GM21786 (cell line): ENCODE measurements around the gene ATPAF2.

Experiments
- ATAC-seq: cut with Tn5 transposase; IDR thresholded peaks from one replicate; pipeline ENCODE4 v1.9.1; 2021; ENCODE audit not compliant: unreplicated experiment

The ATPAF2 gene

DNA sequence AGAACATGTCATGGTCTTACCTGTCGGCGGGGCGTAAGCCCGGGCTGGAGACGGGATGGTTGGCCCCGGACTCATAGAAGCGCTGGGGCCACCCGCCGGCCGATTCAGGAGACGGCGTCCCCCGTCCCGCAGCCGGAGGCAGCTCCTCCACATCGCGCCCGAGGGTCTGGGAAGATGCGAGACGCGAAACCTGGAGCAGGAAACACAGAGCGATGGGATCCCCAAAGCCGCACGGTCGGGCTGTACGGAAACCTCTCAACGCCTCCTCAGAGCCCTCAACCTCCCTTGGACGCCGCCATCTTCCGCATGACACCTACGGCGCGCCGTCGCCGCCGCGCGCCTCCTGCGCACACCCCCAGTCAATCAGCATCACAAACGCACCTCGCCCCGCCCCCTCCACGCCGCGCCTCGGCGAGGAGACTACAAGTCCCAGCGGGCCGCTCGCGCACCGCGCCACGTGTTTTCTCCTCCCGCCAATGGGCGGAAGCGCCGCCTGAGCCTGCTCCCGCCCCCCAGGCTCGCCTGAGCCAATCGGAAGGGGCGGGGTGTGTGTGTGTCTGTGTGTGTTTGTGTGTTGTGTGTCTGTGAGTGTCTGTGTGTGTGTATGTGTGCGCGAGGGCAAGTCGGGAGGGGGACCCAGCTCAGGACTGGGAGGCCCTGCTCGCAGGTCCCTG, at the start of gene ATPAF2, which contains the start of gene GID4:
ATPAF2 (minus strand) TSS at position 308 of the 674 bp plus-strand sequence; CDS start at position 153, 155 bp downstream.
GID4 (plus strand) TSS at position 548 of the 674 bp plus-strand sequence; CDS start at position 605, 57 bp downstream.
- ATAC-seq: peak; percentile 93

DNA sequence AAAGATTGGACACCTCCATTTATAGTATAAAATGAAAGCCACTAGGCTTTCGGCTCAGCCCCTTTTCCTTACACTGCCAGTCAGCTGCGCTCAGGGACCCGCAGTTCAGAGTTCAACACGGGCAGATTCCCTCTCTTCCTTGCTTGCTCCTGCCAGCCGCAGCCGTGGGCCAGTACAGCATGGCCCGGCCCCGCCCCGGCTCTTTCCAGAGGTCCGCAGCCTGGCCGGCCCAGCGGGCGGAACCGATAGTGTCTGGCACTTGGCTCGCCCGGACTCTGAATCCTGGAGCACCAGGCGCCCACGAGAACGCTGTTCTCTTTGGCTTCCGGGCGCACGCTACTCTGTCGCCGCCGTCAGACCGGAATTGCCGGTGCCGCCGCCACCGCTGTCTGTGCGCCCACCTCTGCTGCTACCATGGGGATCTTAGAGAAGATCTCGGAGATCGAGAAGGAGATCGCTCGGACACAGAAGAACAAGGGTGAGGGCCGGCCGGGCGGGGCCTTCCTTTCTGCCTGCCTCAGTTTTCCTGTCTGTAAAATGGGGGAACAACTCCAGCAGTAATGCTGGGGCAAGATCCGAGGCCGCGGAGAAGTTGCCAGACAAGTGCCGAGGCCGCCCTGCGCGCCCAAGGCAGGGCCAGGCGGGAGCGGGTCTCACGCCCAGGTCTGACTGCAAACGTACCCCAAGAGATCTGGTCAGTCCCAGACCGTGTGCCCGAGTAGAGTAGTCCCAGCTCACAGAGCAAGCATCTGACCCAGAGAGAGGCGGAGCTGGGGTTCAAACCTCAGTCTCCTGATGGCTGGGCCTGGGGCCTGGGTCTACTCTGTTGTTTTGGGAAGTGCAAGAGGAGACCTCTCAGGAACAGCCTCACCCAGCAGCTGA, 48.9 kb upstream of the ATPAF2 start, which contains the start of gene DRG2:
DRG2 (plus strand) TSS at position 339 of the 882 bp plus-strand sequence; CDS start at position 415, 76 bp downstream.
- ATAC-seq: peak; percentile 79

DNA sequence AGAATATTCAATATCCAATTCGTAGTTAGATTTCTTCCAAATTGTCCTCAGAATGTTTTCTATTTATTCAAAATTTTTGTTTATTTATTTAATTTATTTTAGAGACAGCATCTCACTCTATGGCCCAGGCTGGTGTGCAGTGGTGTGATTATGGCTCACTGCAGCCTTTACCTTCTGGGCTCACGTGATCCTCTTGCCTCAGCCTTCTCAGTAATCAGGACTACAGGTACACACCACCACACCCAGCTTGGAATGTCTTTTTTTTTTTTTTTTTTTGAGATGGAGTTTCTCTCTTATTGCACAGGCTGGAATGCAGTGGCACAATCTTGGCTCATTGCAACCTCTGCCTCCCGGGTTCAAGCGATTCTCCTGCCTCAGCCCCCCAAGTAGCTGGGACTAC, 45.3 kb upstream of the ATPAF2 start:
- ATAC-seq: no peak

DNA sequence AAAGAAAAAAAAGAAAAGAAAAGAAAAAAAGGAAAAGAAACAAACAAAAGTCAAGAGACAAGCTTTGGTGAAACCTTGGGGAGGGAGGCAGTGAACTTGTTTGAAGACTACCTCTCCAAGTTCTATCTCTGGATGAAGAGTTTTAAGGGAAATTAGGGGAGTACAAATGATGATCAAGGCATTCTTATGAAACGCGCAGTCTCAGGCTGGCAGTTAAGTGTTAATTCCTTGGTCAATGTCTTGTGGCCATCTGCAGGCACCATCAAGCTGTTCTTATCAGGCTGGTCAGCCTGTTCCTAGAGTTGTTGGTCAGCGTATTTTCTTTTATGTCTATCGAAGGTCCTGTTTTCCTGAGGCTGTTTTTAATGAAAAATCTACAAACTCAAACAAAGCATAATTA, 40.6 kb upstream of the ATPAF2 start:
- ATAC-seq: no peak

DNA sequence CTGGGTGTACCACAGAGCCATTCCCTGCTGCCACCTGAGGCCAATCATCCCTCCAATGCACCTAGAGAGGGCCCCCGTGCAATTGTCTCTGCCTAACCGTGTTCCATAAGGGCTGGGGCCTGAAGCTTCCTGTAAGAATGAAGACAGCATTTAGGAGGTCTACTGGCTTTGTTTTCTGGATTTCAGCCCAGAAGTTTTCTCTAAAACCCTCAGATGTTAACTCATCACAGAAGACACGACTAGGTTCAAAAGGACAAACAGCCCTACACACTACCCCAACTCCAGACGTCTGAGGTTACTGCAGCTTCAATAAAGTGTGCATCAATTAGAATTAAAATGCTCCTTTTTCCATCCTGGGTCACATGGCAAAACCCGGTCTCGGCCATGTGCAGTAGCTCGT, 38.0 kb upstream of the ATPAF2 start:
- ATAC-seq: no peak

DNA sequence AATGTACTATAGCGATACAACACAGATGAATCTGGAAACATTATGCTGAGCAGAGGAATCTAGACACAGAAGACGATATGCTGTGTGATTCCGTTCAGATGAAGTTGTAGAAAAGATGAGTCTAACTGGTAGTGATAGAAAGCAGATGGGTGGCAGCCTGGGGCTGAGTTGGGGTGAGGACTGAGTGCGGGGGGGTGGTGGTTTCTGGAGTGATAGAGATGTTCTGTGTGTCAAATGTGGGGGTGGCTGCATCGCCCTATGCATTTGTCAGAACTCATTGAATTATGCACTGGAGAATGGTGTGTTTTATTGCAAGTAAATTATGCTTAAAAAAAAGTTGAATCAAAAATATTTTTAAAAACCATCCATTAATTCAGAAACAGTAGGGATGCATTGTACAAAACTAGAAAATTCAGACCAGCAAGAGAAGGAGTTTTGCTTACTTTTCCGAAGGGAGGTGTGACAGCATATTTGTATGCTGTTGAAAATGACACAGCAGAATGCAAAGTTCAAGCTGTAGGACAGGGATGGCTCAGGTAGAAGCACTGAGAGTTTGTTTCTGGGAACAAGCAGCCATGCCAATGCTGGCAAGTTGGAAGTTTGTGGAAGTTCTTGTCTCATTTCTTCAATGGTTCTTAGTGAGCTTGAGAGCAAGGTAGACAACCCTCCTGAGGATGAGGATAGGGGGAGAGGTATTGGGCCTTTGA, 35.8 kb upstream of the ATPAF2 start:
- ATAC-seq: no peak

DNA sequence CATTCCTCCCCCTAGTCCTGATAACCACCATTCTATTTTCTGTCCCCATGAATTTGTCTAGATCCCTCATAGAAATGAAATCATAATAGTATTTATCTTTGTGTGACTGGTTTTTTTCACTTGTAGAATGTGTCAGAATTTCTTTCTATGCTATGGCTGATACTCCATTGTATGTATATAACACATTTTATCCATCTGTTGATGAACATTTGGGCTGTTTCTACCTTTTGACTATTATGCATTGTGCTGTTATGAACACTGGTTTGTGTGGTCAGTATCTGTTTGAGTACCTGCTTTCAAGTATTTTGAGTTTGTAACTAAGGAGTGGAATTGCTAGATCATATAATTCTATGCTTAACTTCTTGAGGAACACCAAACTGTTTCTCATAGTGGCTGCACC, 32.8 kb upstream of the ATPAF2 start:
- ATAC-seq: no peak

DNA sequence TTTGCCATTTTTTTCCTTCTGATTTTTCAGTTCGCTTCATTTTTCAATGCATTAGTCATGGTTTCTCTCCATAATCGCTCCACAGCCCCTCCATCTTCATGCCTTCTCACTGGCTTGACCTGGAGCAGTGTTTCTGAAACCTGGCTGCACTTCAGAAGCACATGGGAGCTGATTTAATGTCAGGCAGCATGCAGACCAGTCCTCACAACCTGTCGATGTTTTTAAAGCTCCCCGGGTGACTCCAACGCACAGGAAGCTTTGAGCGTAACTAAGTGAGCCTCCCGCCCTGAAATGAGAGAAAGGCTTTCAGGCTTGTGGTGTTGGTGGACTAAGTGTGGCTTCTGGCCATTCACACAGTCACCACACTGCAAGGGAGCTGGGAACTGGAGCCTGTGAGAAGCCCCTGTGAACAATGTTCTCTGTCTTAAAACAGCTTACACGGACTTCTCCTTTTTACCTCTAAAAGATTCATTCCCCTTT, 31.9 kb upstream of the ATPAF2 start:
- no peak for ATAC-seq

DNA sequence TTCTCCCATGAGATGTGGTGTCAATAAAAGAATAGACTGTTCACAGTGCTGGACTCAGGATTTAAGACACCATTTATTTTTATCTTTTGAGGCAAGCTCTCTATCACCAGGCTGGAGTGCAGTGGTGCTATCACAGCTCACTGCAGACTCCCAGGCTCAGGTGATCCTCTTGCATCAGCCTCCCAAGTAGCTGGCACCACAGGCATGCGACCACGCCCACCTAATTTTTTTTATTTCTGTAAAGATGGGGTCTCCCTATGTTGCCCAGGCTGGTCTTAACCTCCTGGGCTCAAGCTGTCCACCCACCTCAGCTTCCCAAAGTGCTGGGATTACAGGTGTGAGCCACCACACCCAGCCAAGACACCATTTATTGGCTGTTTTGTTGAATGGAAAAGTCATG, 30.1 kb upstream of the ATPAF2 start:
- no peak for ATAC-seq

DNA sequence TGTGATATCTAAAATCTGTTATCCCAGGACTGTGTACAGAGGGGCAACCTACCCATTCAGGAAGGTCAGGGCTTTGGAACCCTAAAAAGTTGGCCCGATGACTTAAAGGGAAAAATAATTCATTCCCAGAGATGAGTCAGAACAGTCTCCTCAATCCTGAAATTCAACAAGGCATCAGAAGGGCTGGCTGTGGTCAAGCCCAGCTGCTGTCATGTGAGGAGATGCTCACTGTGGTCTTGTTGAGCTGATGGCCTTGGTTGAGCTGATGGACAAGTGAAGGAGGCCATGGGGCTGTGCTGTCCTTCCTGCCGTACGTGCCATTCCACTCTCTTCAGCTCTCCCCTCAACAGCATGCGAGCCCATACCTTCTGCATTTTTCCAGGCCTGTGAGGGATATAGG, 27.9 kb upstream of the ATPAF2 start:
- ATAC-seq: no peak

DNA sequence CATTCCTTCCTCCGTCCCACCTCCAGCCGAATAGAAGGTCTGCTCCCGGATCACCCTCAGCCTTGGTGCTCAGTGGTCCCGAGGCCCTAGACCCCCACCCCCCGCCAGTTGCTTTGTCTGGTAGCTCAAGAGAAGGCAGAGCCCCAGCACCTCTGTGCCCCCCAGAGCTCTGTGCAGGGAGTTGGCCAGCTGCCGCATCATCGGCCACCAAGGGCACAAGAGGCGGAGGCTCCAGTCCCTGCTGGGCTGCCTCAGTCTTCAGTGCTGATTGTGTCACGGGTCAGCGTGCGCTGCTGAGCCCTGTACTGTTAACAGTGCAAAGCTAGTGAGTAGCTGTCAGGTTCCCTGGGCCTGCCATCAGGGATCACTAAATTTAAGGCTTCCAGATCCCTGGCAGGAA, 26.6 kb upstream of the ATPAF2 start:
- no peak for ATAC-seq

DNA sequence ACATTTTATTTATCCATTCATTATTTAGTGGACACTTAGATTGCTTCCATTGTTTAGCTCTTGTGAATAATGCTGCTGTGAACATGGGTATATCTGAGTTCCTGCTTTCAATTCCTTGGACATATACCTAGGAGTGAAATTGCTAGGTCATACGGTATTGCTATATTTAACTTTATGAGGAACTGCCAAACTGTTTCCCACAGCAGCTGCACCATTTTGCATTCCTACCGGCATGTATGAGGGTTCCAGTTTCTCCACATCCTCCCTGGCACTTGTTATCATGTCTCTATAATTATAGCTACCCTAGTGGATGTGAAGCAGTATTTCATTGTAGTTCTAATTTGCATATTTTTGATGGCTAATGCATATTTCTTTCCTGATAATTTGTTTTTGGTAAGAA, 25.1 kb upstream of the ATPAF2 start:
- no peak for ATAC-seq

DNA sequence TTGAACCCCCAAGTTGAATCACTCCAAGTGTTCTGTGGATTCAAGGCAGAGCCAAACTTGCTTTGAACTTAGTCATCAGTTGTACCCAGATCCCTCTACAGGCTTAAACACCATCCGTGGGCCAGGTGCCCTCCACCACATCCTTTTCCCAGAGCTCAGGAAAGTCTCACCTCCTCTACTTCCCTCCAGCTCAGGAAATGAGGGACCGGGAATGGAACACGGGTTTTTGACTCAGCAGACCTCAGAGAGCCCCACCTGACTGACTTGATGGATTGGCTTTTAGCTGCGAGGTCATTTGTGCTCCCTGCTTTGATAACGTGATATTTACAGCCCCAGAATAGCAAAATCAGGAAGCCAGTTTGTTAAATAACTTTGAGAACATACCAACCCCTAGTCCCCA, 20.3 kb upstream of the ATPAF2 start:
- no peak for ATAC-seq

DNA sequence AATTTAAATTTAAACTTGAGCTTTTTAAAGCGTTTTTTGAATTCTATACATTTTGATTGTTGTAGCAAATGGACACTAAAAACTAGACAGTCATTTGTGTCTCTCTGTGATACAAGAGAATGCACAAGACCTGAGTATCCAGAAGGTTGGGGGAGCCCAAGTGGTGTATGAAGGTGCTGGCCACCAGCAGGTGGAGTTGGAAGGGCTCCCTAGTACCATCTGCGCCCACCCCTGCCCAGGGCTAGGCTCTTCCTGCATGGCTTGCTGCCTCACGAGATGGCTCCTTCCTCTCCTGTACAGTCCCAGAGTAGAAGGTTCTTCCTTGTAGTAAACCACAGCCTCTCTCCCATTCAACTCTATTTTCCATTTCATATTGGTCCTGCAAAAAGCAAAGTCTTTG, 17.2 kb upstream of the ATPAF2 start:
- no peak for ATAC-seq

DNA sequence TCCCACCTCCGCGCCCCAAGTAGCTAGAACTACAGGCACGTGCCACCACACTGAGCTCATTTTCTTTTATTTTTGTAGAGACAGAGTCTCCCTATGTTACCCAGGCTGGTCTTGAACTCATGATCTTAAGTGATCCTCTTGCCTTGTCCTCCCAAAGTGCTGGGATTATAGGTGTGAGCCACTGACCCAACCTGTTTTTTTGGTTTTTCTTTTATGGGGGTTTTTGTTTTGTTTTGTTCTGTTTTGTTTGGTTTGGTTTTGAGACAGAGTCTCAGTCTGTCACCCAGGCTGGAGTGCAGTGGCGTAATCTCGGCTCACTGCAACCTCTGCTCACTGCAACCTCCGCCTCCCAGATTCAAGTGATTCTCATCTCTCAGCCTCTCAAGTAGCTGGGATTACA, 16.6 kb upstream of the ATPAF2 start:
- no peak for ATAC-seq

DNA sequence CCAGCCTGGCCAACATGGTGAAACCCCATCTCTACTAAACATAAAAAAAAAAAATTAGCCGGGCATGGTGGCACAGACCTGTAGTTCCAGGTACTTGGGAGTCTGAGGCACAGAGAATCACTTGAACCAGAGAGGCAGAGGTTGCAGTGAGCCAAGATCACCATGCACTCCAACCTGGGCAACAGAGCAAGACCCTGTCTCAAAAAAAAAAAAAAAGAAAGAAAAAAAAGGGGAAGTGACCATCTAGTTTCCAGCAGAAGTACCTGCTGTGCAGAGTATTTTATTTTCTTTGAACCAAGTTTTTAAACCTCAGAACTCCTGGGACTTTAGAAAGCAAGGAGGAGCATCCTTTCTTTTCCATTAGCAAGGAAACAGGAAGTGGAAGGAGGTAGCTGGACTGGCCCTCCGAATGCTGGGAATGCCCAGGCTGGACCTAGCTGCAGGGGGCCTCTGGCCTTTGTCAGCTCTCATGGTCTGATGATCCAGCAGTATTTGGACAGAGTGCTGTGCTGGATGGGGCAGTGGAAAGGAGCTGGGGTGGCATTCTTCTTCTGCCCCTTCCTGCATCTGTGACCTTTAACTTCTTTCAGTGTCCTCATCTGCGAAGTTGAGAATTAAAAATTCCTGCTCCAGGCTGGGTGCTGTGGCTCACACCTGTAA, 6.9 kb upstream of the ATPAF2 start:
- no peak for ATAC-seq

DNA sequence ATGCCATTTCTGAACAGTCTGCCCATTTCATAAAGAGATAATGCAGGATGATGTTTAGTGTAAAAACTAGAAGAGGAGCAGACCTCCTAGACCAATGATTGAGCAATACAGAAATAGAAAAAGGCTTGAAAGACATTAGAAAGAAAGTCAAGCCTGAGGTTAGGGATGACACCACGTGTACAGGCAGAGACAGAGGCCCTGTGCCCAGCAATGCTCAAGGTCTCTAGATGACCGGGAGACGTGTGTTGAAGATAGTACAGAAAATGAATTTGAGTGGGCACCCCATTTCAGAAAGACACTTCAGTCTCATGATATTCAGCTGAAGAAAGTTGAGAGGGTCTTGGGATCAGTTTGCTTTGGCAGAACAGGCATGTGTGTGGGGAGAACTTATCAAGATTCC, 5.6 kb upstream of the ATPAF2 start:
- ATAC-seq: no peak

DNA sequence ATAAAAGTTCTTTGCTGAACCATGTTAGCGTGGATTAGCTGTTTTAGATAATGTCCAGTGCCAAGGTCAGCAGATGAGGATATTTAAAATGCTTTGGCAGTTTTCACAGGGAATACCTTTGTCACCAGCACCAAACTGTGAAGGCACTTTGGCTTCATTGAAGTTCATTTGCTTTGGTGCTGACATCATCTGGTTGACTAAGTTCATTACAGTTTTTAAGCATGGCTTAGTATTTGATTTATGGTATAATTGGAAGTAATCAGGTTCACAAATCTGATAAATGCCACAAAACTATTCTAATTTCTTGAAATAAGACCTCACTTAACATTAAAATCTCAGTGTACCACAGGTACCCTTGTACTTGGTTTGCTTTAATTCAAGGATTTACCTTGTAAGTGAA, 4.5 kb upstream of the ATPAF2 start:
- no peak for ATAC-seq

DNA sequence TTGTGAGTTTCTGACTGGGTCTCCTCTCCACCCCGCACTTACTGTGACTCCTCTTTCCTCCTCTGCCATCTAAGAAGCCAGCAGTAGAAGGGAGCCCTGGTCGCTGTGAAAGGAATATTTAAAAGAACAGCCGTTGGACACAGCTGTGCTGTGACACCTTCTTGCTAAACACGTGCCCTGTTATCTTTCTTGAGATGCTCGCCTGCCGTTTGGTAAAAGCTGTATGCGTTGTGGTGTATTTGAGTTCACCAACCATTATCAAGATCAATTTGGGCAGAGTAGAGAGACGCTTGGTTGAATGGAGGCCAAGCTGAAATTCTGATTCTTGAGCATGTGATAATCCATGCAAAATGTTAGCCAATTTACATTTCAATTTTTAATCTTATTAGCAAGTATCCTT, 4.0 kb upstream of the ATPAF2 start:
- ATAC-seq: no peak

DNA sequence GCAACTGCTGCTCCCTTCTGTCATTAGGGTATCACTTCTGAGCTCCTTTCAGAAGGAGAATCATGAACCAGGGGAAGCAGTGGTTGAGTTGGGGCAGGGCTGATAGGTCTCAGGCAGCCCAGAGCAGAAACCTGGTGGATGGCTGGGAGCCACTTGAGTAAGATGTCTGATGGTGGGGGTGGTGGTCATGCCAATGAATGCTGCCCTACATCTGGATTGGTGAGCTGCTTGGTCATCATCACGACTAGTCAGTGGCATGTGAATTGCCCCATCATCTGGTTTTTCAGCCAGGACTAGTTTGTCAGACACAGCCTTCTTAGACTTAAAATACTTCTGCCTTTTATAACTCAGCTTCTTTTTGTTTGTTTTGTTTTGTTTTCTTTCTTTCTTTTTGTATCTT, 2.8 kb upstream of the ATPAF2 start:
- ATAC-seq: no peak
